Upper lobe of left lung (tissue), 6 donors: Measurements from ENCODE around the gene SELENOS. TPM values are rescaled to one million over a fixed set of nuclear protein-coding genes. Genes with fewer than 3 reads are reported as not detected.

Experiments
- ATAC-seq, 2 donors: fragments of 200-7000 bp; cut with Tn5 transposase; one replicate each; pipeline ENCODE4 v1.9.1; 2022; ENCODE audit warnings: mild to moderate bottlenecking in 2 of 2, moderate library complexity in 2 of 2; ENCODE audit not compliant: low FRiP score in 2 of 2
- DNase-seq, 2 donors: peaks; one replicate each; pipeline ENCODE4 v3.0.0-alpha.2; 2019 to 2020
- H3K27ac ChIP-seq, 4 donors: fragments of 200-600 bp; sonication (generic); one replicate each; pipeline ENCODE4 v1.5.1; 2016 to 2019
- H3K27me3 ChIP-seq, 4 donors: fragments of 200-600 bp; sonication (generic); one replicate each; pipeline ENCODE4 v1.5.1; 2017 to 2019
- H3K36me3 ChIP-seq, 4 donors: fragments of 200-600 bp; sonication (generic); one replicate each; pipeline ENCODE4 v1.5.1; 2016 to 2019
- H3K4me1 ChIP-seq, 4 donors: fragments of 200-600 bp; sonication (generic); one replicate each; pipeline ENCODE4 v1.5.1; 2018 to 2019
- H3K4me3 ChIP-seq, 4 donors: fragments of 200-600 bp; sonication (generic); one replicate each; pipeline ENCODE4 v1.5.1; 2017 to 2019; ENCODE audit warnings: mild to moderate bottlenecking in 2 of 4, moderate library complexity in 1 of 4
- H3K9me3 ChIP-seq, 4 donors: fragments of 200-600 bp; sonication (generic); one replicate each; pipeline ENCODE4 v1.5.1; 2018 to 2019
- CTCF ChIP-seq, 6 experiments: fragments of 450-650 bp in 4 of 6; fragments of 200-600 bp in 2 of 6; sonication (generic) in 2 of 6; IDR thresholded peaks; one replicate each; pipeline ENCODE4 v1.5.1; 2016 to 2019; ENCODE audit warnings: antibody characterized with exemption in 6 of 6
- EP300 ChIP-seq, 4 donors: sonication (generic); formaldehyde crosslinking; IDR thresholded peaks; one replicate each; pipeline ENCODE4 v1.5.1; 2017; ENCODE audit warnings: antibody characterized with exemption in 4 of 4, control low read depth in 2 of 4
- POLR2A ChIP-seq, 4 donors: fragments of 450-650 bp; IDR thresholded peaks; one replicate each; pipeline ENCODE4 v1.5.1; 2016 to 2017; ENCODE audit warnings: antibody characterized with exemption in 4 of 4, mild to moderate bottlenecking in 2 of 4
- POLR2AphosphoS5 ChIP-seq, 2 donors: sonication (generic); formaldehyde crosslinking; IDR thresholded peaks; one replicate each; pipeline ENCODE4 v1.5.1; 2017; ENCODE audit warnings: antibody characterized with exemption in 2 of 2
- WGBS, 2 donors: methylation state at CpG; one replicate each; pipeline ENCODE4 v1.1.5; 2017 to 2018; 5-methylcytosine and 5-hydroxymethylcytosine counted together
- total RNA-seq, 6 donors: library from RNA; depleted of rRNA in 4 of 6; stranded (reverse); fragments of >200 nt in 4 of 6; gene quantifications; one replicate each; pipeline versions ENCODE4 v1.1.0 to v1.2.1, GENCODE V29; 2016 to 2021
- donor health status: DM: no; HTN: no; CAD: no; lungs with moderate emphysema.
- donor health status: DM: no; HTN: yes; CAD: no; lungs with severe emphysema.

The SELENOS gene
- total RNA-seq, 6 donors from 2014 or later: 48.2 to 106 (median 78.2) TPM

GRCh38 chr15:101296418-101297405 is 19.4 kb upstream of the SELENOS start:
- no peak for DNase-seq
- peak overlapping the region in 1 of 4 donors; percentile 80 for H3K4me3 ChIP-seq
- no peaks in the 10 kb centered on the region for H3K9me3 ChIP-seq

GRCh38 chr15:101295607-101296161 is 18.4 kb upstream of the SELENOS start:
- Histone ChIP-seq H3K4me3 (peak overlapping the region; percentile 79 to 100 (median 88)), H3K27me3 (no peaks in the 10 kb centered on the region), H3K4me1 (peaks cover 24 to 34% (median 27%) of the 10 kb centered on the region in 4 donors), H3K9me3 (no peaks in the 10 kb centered on the region), H3K27ac (peak overlapping the region; percentile 94 to 97 (median 96)), H3K36me3 (peaks cover 0 to 11% (median 2%) of the 10 kb centered on the region in 4 donors)
- DNase-seq: peak in 1 of 2 donors; percentile 89
- no peak for TF ChIP-seq POLR2AphosphoS5 (IDR thresholded peaks at IDR 0.05)
- TF ChIP-seq CTCF (IDR thresholded peaks at IDR 0.05): no peak
- TF ChIP-seq EP300 (IDR thresholded peaks at IDR 0.05): no peak
- no peak for TF ChIP-seq POLR2A (IDR thresholded peaks at IDR 0.05)
- ATAC-seq: no peak
- 1 to 2% methylated on average over 8 to 20 of the region's 20 CpGs for WGBS, 2 donors

More at GRCh38 chr15:101296418-101297405, 19.4 kb upstream of the SELENOS start:
- no peak overlapping the region for H3K27ac ChIP-seq
- peaks cover 0 to 5% (median 2%) of the 10 kb centered on the region in 4 donors for H3K36me3 ChIP-seq
- TF ChIP-seq EP300 (IDR thresholded peaks at IDR 0.05) (no peak), POLR2AphosphoS5 (IDR thresholded peaks at IDR 0.05) (no peak), CTCF (IDR thresholded peaks at IDR 0.05) (no peak), POLR2A (IDR thresholded peaks at IDR 0.05) (no peak)
- no peaks in the 10 kb centered on the region for H3K27me3 ChIP-seq
- H3K4me1 ChIP-seq: peaks cover 24 to 32% (median 25%) of the 10 kb centered on the region in 4 donors
- no peak for ATAC-seq
- WGBS, 2 donors: 90 to 91% methylated on average over 9 of the region's 9 CpGs

- H3K4me3 ChIP-seq: peak within 1 kb of the TSS; percentile 79 to 100 (median 88)
- H3K27ac ChIP-seq: peak within 1 kb of the TSS; percentile 94 to 97 (median 96)
- no peaks in the 10 kb centered on the region for H3K9me3 ChIP-seq
- peaks cover 0 to 15% (median 2%) of the 10 kb centered on the region in 4 donors for H3K36me3 ChIP-seq
- ATAC-seq: peak; percentile 97 to 98
- TF ChIP-seq EP300 (IDR thresholded peaks at IDR 0.05): peak in 1 of 4 donors; percentile 63
- TF ChIP-seq CTCF (IDR thresholded peaks at IDR 0.05): peak in 3 of 6 experiments; percentile 11 to 50 (median 11)
- peak; percentile 11 to 94 (median 81) for TF ChIP-seq POLR2A (IDR thresholded peaks at IDR 0.05)
- peak; percentile 97 to 98 for TF ChIP-seq POLR2AphosphoS5 (IDR thresholded peaks at IDR 0.05)
- H3K27me3 ChIP-seq: no peaks in the 10 kb centered on the region
- peak; percentile 99 to 100 for DNase-seq
- 0 to 2% methylated on average over 15 to 38 of the region's 87 CpGs for WGBS, 2 donors
- peaks cover 24 to 31% (median 27%) of the 10 kb centered on the region in 4 donors for H3K4me1 ChIP-seq
These were observed 17.7 kb upstream of the SELENOS start, which contains the start of gene SNRPA1 for GRCh38 chr15:101294731-101295606. SNRPA1 (minus strand) TSS chr15:101295248; CDS start chr15:101295178, 70 bp downstream.

GRCh38 chr15:101293122-101293521 is 15.8 kb upstream of the SELENOS start:
- peak overlapping the region in 2 of 4 donors; percentile 80 to 100 for H3K4me3 ChIP-seq

More at GRCh38 chr15:101293122-101293521, 15.8 kb upstream of the SELENOS start:
- Histone ChIP-seq H3K4me1 (peaks cover 24 to 31% (median 27%) of the 10 kb centered on the region in 4 donors), H3K9me3 (no peaks in the 10 kb centered on the region), H3K27me3 (no peaks in the 10 kb centered on the region), H3K36me3 (peaks cover 0 to 28% (median 6%) of the 10 kb centered on the region in 4 donors), H3K27ac (peak overlapping the region in 2 of 4 donors; percentile 97)
- DNase-seq (no peak), ATAC-seq (no peak)
- TF ChIP-seq EP300 (IDR thresholded peaks at IDR 0.05): no peak
- no peak for TF ChIP-seq CTCF (IDR thresholded peaks at IDR 0.05)
- no peak for TF ChIP-seq POLR2AphosphoS5 (IDR thresholded peaks at IDR 0.05)
- no peak for TF ChIP-seq POLR2A (IDR thresholded peaks at IDR 0.05)
- 63 to 70% methylated on average over 10 of the region's 10 CpGs for WGBS, 2 donors
